ENCODE results near the gene FOXM1. TPM values are rescaled to one million over a fixed set of nuclear protein-coding genes. Genes with fewer than 3 reads are reported as not detected.
A peak's percentile ranks its signal among the peaks of the same experiment; 100 is the strongest.

FOXM1 gene
- total RNA-seq, 4 donors from 2014 or later, result 5.9 to 28.7 (median 14.2) TPM

DNA sequence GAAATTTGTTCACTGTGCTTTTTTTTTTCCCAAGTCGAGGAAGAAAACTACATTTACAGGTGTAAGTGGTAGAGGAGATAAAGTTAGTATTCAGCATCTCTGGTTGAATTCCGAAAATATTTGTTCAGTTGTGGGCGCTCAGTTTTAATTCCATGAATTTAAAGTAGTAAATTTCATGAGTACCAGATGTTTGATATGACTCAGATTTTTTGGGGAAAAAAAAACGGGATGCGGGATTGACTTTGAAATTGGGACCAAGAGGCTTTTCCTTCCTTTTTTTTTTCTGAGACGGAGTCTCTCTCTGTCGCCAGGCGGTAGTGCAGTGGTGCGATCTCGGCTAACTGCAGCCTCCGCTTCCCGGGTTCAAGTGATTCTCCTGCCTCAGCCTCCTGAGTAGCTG lies 15.3 kb upstream of the FOXM1 start:
- peak overlapping the region in 2 of 4 donors; percentile 72 to 97 for H3K4me3 ChIP-seq
- DNase-seq, result no peak
- peaks cover 6 to 37% (median 10%) of the 10 kb centered on the region in 3 donors for H3K4me1 ChIP-seq
- H3K27me3 ChIP-seq, result no peaks in the 10 kb centered on the region
- intact Hi-C loops (cut with DNase I), result no loop called here
- no peak for TF ChIP-seq POLR2A (IDR thresholded peaks at IDR 0.05)
- TF ChIP-seq, protein P1, sequence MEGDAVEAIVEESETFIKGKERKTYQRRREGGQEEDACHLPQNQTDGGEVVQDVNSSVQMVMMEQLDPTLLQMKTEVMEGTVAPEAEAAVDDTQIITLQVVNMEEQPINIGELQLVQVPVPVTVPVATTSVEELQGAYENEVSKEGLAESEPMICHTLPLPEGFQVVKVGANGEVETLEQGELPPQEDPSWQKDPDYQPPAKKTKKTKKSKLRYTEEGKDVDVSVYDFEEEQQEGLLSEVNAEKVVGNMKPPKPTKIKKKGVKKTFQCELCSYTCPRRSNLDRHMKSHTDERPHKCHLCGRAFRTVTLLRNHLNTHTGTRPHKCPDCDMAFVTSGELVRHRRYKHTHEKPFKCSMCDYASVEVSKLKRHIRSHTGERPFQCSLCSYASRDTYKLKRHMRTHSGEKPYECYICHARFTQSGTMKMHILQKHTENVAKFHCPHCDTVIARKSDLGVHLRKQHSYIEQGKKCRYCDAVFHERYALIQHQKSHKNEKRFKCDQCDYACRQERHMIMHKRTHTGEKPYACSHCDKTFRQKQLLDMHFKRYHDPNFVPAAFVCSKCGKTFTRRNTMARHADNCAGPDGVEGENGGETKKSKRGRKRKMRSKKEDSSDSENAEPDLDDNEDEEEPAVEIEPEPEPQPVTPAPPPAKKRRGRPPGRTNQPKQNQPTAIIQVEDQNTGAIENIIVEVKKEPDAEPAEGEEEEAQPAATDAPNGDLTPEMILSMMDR (IDR thresholded peaks at IDR 0.05), result no peak
- peaks cover 0 to 10% (median 0%) of the 10 kb centered on the region in 3 donors for H3K36me3 ChIP-seq
- no peaks in the 10 kb centered on the region for H3K9me3 ChIP-seq
- WGBS, 2 donors, result 67 to 81% methylated on average over 12 of the region's 12 CpGs
- H3K27ac ChIP-seq, result peak overlapping the region in 2 of 4 donors; percentile 95 to 98

DNA sequence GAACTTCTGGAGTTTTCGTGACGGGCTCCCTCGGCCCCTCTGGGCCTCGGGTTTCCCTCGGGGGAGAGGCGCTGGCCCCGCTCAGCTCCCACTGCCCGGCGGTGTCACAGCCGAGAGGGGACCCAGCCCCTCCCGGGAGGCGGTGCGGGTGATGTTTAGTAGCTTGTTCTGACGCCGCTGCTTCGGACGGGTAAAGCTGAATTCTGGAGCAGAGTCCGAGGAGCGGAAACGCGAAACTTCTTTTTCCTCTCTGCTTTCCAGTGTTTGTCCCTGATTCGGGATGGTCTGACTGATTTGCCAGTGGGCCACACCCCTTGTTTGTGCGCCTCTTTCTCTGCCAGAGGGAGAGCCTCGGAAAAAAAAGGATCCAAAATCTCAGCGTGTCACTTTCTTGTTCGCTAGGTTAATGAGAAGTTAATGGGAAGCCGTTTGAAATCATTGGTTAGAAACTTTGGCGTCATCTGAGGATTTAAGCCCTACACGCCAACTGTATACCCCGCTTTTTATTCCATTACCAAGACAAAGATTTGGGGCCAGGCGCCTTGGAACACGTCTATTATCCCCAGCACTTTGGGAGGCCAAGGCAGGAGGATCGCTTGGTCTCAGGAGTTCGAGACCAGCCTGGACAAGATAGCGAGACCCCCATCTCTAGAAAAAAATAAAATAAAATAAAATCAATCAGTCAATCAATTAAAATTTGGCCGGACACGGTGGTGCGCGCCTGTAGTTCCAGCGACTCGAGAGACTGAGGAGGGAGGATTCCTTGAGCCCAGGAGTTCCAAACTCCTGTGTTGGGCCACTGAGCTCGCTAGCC lies 14.5 kb upstream of the FOXM1 start:
- 33 to 49% methylated on average over 19 to 29 of the region's 42 CpGs for WGBS, 2 donors
- Histone ChIP-seq H3K9me3 (no peaks in the 10 kb centered on the region), H3K4me1 (peaks cover 6 to 37% (median 10%) of the 10 kb centered on the region in 3 donors), H3K4me3 (peak overlapping the region; percentile 68 to 97 (median 78)), H3K27me3 (no peaks in the 10 kb centered on the region), H3K27ac (peak overlapping the region; percentile 89 to 98 (median 94)), H3K36me3 (peaks cover 0 to 12% (median 0%) of the 10 kb centered on the region in 3 donors)
- intact Hi-C loops (cut with DNase I), result no loop called here
- no peak for DNase-seq
- peak in 1 of 4 donors; percentile 5 for TF ChIP-seq POLR2A (IDR thresholded peaks at IDR 0.05)
- TF ChIP-seq, protein P1 (IDR thresholded peaks at IDR 0.05), result no peak

DNA sequence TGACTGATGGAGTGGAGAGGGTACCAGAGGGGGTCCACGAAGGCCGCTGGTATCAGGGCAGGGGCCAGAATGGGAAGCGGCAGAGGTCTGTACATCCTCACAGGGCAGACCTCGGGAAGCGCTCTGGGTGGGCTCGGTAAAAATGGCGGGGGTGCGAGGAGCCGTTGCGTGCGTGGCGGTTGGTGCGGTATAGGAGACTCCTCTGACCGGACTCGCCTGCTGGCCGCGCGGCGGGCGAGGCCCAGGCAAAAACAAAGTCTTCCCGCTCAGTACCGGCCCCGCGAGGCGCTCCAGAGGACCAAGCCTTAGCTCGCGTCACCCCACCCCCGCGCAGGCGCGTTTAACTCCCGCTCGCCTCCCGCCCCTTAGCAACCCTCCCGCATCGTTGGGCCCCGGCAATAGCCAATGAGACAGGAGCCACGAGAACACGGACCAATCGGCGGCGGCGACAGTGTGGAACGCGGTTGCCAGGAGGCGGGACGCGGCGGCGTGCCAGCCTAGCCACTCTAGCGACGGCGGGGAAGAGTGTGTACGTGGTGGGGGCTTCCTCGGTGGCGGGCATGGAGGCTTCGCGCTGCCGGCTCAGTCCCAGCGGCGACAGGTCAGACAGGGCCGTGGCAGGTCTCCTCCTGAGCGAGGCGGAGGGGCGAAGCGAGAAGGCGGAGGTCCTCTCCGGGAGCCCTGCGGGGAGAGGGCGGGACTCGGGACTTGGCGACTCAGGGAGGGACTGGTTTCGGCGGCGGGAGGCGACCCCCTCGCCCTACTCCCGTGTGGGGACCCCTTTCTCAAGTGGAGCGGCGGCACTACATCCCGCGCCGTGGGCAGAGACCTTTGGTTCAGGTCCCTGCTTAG lies 13.6 kb upstream of the FOXM1 start, which contains the start of gene TULP3:
TSS of gene TULP3 (plus strand) at position 504 of the 852 bp plus-strand sequence. CDS start at position 561, 57 bp downstream.
- DNase-seq, result peak; percentile 82
- Histone ChIP-seq H3K36me3 (peaks cover 0 to 20% (median 0%) of the 10 kb centered on the region in 3 donors), H3K9me3 (no peaks in the 10 kb centered on the region), H3K27me3 (no peaks in the 10 kb centered on the region), H3K4me3 (peak within 1 kb of the TSS; percentile 68 to 97 (median 78)), H3K4me1 (peaks cover 6 to 37% (median 10%) of the 10 kb centered on the region in 3 donors), H3K27ac (peak within 1 kb of the TSS; percentile 89 to 98 (median 94))
- TF ChIP-seq POLR2A (IDR thresholded peaks at IDR 0.05), result peak in 3 of 4 donors; percentile 74 to 89 (median 75)
- TF ChIP-seq, protein P1 (IDR thresholded peaks at IDR 0.05), result peak in 1 of 6 experiments; percentile 28
- intact Hi-C loops (cut with DNase I), result no loop called here
- 0 to 8% methylated on average over 4 to 9 of the region's 83 CpGs for WGBS, 2 donors

DNA sequence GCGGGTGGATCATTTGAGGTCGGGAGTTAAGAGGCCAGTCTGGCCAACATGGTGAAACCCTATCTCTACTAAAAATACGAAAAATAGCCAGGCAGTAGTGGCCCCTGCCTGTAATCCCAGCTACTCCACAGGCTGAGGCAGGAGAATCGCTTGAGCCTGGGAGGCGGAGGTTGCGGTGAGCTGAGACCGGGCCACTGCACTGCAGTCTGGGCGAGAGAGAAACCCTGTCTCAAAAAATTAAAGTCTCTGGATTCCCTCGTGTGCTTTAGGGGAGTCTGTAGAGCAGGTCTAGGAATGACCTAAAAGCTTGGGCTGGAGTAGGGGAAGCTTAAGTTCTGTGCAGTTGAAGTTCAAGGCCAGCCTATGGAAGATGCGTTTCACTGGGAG lies 13.0 kb upstream of the FOXM1 start:
- intact Hi-C loops (cut with DNase I), result no loop called here
- TF ChIP-seq, protein P1 (IDR thresholded peaks at IDR 0.05), result no peak
- no peak for TF ChIP-seq POLR2A (IDR thresholded peaks at IDR 0.05)
- DNase-seq, result no peak
- H3K27ac ChIP-seq, result peak overlapping the region; percentile 89 to 98 (median 94)
- H3K4me3 ChIP-seq, result peak overlapping the region; percentile 68 to 97 (median 78)
- peaks cover 6 to 37% (median 10%) of the 10 kb centered on the region in 3 donors for H3K4me1 ChIP-seq
- 73% methylated on average over 10 of the region's 10 CpGs for WGBS, 2 donors
- H3K36me3 ChIP-seq, result peaks cover 0 to 26% (median 0%) of the 10 kb centered on the region in 3 donors
- no peaks in the 10 kb centered on the region for H3K9me3 ChIP-seq
- no peaks in the 10 kb centered on the region for H3K27me3 ChIP-seq

All from esophagus squamous epithelium (tissue), 5 donors.